Neuronal stem cell (in vitro differentiated cells): ENCODE results near the gene KIF3B.

ENCODE experiments used
- DNase-seq: peaks from one replicate; pipeline ENCODE4 v3.0.0-alpha.2; 2013; ENCODE audit warnings: low spot score
- H2AFZ ChIP-seq: one replicate; pipeline ENCODE4 v1.6.1; 2013; ENCODE audit warnings: mild to moderate bottlenecking, low read length, inconsistent platforms
- H2AK5ac ChIP-seq: 2 replicates; pipeline ENCODE4 v1.6.1; 2013; ENCODE audit warnings: low read depth, mild to moderate bottlenecking, inconsistent platforms, low read length, moderate library complexity, mixed read lengths
- H2BK120ac ChIP-seq: 2 replicates; pipeline ENCODE4 v1.6.1; 2013; ENCODE audit warnings: low read depth, mild to moderate bottlenecking, inconsistent platforms, low read length, moderate library complexity, mixed read lengths
- H2BK12ac ChIP-seq: one replicate; pipeline ENCODE4 v1.6.1; 2013; ENCODE audit warnings: low read length, inconsistent platforms
- H2BK15ac ChIP-seq: 2 replicates; pipeline ENCODE4 v1.6.1; 2013; ENCODE audit warnings: mild to moderate bottlenecking, low read length, inconsistent platforms, mixed read lengths
- H2BK5ac ChIP-seq: one replicate; pipeline ENCODE4 v1.6.1; 2013; ENCODE audit warnings: inconsistent platforms, mild to moderate bottlenecking, low read length, moderate library complexity
- H3K14ac ChIP-seq: one replicate; pipeline ENCODE4 v1.6.1; 2013; ENCODE audit warnings: low read length, inconsistent platforms
- H3K18ac ChIP-seq: 2 replicates; pipeline ENCODE4 v1.6.1; 2013; ENCODE audit warnings: low read length, inconsistent platforms
- H3K23ac ChIP-seq: 2 replicates; pipeline ENCODE4 v1.6.1; 2013; ENCODE audit warnings: low read depth, mild to moderate bottlenecking, mixed read lengths, low read length, inconsistent platforms; ENCODE audit not compliant: poor library complexity
- H3K27ac ChIP-seq: replicated peaks from 3 replicates; pipeline ENCODE4 v1.5.1; 2013; ENCODE audit warnings: low read length, inconsistent platforms
- H3K27me3 ChIP-seq, 3 experiments: 2 replicates each; pipeline ENCODE4 v1.6.1; 2013; ENCODE audit warnings: low read length in 3 of 3, mild to moderate bottlenecking in 2 of 3, inconsistent platforms in 1 of 3, low read depth in 1 of 3, mixed read lengths in 1 of 3, moderate library complexity in 1 of 3; ENCODE audit not compliant: control insufficient read depth in 3 of 3, insufficient read depth in 3 of 3
- H3K36me3 ChIP-seq, 2 donors: replicated peaks in 1 of 2; 2 replicates each; pipeline ENCODE4 v1.6.1; 2013; ENCODE audit warnings: low read length in 2 of 2; ENCODE audit not compliant: control insufficient read depth in 2 of 2, insufficient read depth in 2 of 2
- H3K4ac ChIP-seq: 2 replicates; pipeline ENCODE4 v1.6.1; 2013; ENCODE audit warnings: inconsistent platforms, mild to moderate bottlenecking, low read length, moderate library complexity
- H3K4me1 ChIP-seq, 2 donors: 1 replicate in 1 of 2; 2 replicates in 1 of 2; pipeline ENCODE4 v1.6.1; 2013; ENCODE audit warnings: low read length in 2 of 2, low read depth in 1 of 2; ENCODE audit not compliant: control insufficient read depth in 2 of 2, insufficient read depth in 1 of 2
- H3K4me2 ChIP-seq: one replicate; pipeline ENCODE4 v1.6.1; 2013; ENCODE audit warnings: mild to moderate bottlenecking, low read length, inconsistent platforms; ENCODE audit not compliant: insufficient read depth, poor library complexity, severe bottlenecking
- H3K4me3 ChIP-seq, 2 donors: 2 replicates each; pipeline ENCODE4 v1.5.1; 2013; ENCODE audit warnings: low read length in 2 of 2, mild to moderate bottlenecking in 2 of 2, inconsistent platforms in 1 of 2, moderate library complexity in 1 of 2
- H3K79me1 ChIP-seq: one replicate; pipeline ENCODE4 v1.6.1; 2013; ENCODE audit warnings: low read depth, mild to moderate bottlenecking, inconsistent platforms, low read length, moderate library complexity
- H3K9ac ChIP-seq: one replicate; pipeline ENCODE4 v1.6.1; 2013; ENCODE audit warnings: mild to moderate bottlenecking, low read depth, low read length, inconsistent platforms; ENCODE audit not compliant: poor library complexity
- H3K9me3 ChIP-seq, 2 donors: replicated peaks in 1 of 2; 2 replicates each; pipeline versions ENCODE3 to v1.6.1; 2013; ENCODE audit warnings: low read length in 2 of 2, mild to moderate bottlenecking in 2 of 2, inconsistent platforms in 1 of 2, low read depth in 1 of 2, mixed read lengths in 1 of 2, moderate library complexity in 1 of 2; ENCODE audit not compliant: control insufficient read depth in 2 of 2, insufficient read depth in 1 of 2
- H4K8ac ChIP-seq: one replicate; pipeline ENCODE4 v1.6.1; 2013; ENCODE audit warnings: low read depth, mild to moderate bottlenecking, inconsistent platforms, low read length, moderate library complexity
- H4K91ac ChIP-seq: one replicate; pipeline ENCODE4 v1.6.1; 2013; ENCODE audit warnings: low read length, low read depth, mild to moderate bottlenecking, inconsistent platforms; ENCODE audit not compliant: poor library complexity
- WGBS, 2 donors: extraction: QIAGEN DNeasy Blood & Tissue Kit; methylation state at CpG; one replicate each; pipeline ENCODE4 v1.1.7; 2013; ENCODE audit warnings: missing lambda C conversion rate in 2 of 2, mixed read lengths in 1 of 2; ENCODE audit not compliant: insufficient read length in 2 of 2, insufficient replicate concordance in 1 of 2; ENCODE audit errors: extremely low coverage in 2 of 2; 5-methylcytosine and 5-hydroxymethylcytosine counted together

Gene KIF3B

DNA sequence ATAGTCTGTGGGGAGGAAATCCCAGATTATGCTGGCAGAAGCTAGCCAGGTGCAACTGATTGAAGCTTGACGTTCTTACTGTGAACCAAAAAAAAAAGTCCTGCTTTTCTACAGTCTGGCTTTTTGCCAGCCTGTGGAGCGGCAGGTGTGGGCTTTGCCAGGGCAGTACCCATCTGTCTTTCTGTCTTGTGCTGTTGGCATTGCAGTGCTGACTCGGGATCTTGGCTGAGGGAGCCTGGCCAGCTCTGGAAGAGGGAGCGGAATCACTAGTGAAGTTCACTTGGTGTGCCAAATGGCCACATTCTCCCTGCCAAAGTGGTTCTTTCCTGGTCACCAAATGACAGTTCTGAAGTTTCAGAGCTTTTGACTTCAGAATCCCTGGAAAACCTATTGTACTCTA lies 5.0 kb downstream of the KIF3B start:
- Histone ChIP-seq H3K9ac (no peak overlapping the region), H2BK12ac (no peak overlapping the region), H2AFZ (no peak overlapping the region), H3K23ac (no peak overlapping the region), H3K18ac (no peak overlapping the region), H3K27ac (no peak overlapping the region), H3K36me3 (peaks cover 3 to 12% of the 10 kb centered on the region in 2 donors), H2AK5ac (no peak overlapping the region), H3K9me3 (no peaks in the 10 kb centered on the region), H3K4me2 (no peak overlapping the region), H2BK5ac (no peak overlapping the region), H2BK120ac (no peak overlapping the region), H4K91ac (no peak overlapping the region), H2BK15ac (no peak overlapping the region), H3K4me3 (no peak overlapping the region), H3K27me3 (no peaks in the 10 kb centered on the region), H3K79me1 (peaks cover 3% of the 10 kb centered on the region), H3K4ac (no peak overlapping the region), H4K8ac (no peak overlapping the region), H3K4me1 (peaks cover 3 to 4% of the 10 kb centered on the region in 2 donors), H3K14ac (no peak overlapping the region)
- no peak for DNase-seq
- no CpG with 5 or more reads among the region's 4 CpGs for WGBS, 2 donors

DNA sequence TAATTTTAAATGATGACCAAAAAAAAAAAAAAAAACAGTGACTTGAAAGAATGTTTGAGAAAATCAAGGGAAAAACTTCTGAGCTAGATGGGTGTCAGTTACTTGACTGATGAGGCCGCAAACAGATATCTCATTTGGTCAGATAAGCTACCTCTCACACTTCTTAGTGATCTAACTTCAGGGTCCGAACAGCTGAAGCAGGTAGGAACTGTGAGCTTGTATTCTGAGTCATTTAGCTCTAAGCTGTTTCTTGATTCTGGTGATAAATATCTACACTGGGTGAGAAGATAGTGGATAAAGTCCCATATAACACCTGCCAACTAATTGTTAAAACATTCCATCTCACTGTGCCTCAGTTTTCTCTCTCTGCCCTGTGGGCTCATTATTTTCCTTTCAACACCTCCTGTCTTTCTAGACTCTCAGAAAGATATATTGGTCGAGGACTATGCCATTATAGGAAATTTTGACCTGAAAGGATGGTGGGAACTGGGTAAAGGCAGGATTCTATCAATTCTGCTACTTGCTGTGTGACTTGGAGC lies 7.7 kb downstream of the KIF3B start:
- no peak overlapping the region for H3K4me3 ChIP-seq
- no peak overlapping the region for H3K27ac ChIP-seq
- H2BK5ac ChIP-seq = no peak overlapping the region
- H3K4me2 ChIP-seq = no peak overlapping the region
- no peak overlapping the region for H4K91ac ChIP-seq
- H3K4ac ChIP-seq = no peak overlapping the region
- no peak overlapping the region for H2BK12ac ChIP-seq
- no peak overlapping the region for H3K9ac ChIP-seq
- H3K9me3 ChIP-seq = no peaks in the 10 kb centered on the region
- no peak overlapping the region for H3K18ac ChIP-seq
- H3K23ac ChIP-seq = no peak overlapping the region
- H3K79me1 ChIP-seq = no peaks in the 10 kb centered on the region
- H2BK15ac ChIP-seq = no peak overlapping the region
- WGBS, 2 donors = no CpG with 5 or more reads among the region's 3 CpGs
- DNase-seq = no peak
- H4K8ac ChIP-seq = no peak overlapping the region
- H3K27me3 ChIP-seq = no peaks in the 10 kb centered on the region
- H3K14ac ChIP-seq = no peak overlapping the region
- no peak overlapping the region for H2AFZ ChIP-seq
- no peak overlapping the region for H2AK5ac ChIP-seq
- H3K36me3 ChIP-seq = peaks cover 3 to 12% of the 10 kb centered on the region in 2 donors
- H2BK120ac ChIP-seq = no peak overlapping the region
- no peaks in the 10 kb centered on the region for H3K4me1 ChIP-seq

DNA sequence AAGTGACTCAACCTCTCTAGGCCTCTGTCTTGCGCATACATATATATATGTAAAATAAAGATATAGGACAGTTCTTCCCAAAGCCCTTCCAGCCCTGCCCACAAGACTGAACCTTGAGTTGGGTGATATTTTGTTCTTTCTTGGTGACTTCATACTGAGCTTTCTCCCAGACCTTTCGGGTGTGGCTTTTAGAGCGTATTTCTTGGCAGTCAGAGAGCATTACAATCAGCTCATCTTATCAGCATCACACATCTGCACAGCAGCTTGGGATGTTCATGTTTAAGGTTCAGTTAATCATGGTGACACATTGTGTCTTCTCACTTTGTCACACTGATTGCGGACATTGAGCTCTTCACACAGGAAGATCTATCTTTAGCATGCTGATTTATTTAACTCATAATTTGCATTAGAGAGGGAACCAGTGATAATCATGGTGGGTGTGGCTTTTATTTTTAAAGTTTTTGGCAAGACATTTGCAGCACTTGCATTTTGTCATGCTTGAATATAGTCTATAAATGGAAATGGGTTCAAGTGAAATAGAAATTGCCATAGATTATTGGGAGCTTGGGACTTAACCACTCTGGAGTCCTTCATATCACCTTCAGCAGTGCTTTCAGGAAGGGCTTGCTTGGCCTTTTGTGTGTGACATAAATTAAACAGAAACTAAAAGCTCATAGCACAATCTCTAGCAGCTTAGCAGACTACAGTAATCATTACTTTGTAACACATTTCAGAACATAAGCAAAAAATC lies 8.3 kb downstream of the KIF3B start:
- H3K9me3 ChIP-seq = no peaks in the 10 kb centered on the region
- H4K91ac ChIP-seq = no peak overlapping the region
- peaks cover 3 to 10% of the 10 kb centered on the region in 2 donors for H3K36me3 ChIP-seq
- H2BK12ac ChIP-seq = no peak overlapping the region
- H2BK5ac ChIP-seq = no peak overlapping the region
- H3K79me1 ChIP-seq = no peaks in the 10 kb centered on the region
- H3K23ac ChIP-seq = no peak overlapping the region
- DNase-seq = no peak
- no peak overlapping the region for H2AK5ac ChIP-seq
- no peak overlapping the region for H3K4me2 ChIP-seq
- no peak overlapping the region for H3K14ac ChIP-seq
- no peaks in the 10 kb centered on the region for H3K4me1 ChIP-seq
- H3K18ac ChIP-seq = no peak overlapping the region
- no peaks in the 10 kb centered on the region for H3K27me3 ChIP-seq
- no peak overlapping the region for H2AFZ ChIP-seq
- H3K9ac ChIP-seq = no peak overlapping the region
- no peak overlapping the region for H3K4ac ChIP-seq
- no peak overlapping the region for H4K8ac ChIP-seq
- no peak overlapping the region for H3K27ac ChIP-seq
- no peak overlapping the region for H2BK15ac ChIP-seq
- H2BK120ac ChIP-seq = no peak overlapping the region
- H3K4me3 ChIP-seq = no peak overlapping the region
- WGBS, 2 donors = no CpG with 5 or more reads among the region's 4 CpGs

DNA sequence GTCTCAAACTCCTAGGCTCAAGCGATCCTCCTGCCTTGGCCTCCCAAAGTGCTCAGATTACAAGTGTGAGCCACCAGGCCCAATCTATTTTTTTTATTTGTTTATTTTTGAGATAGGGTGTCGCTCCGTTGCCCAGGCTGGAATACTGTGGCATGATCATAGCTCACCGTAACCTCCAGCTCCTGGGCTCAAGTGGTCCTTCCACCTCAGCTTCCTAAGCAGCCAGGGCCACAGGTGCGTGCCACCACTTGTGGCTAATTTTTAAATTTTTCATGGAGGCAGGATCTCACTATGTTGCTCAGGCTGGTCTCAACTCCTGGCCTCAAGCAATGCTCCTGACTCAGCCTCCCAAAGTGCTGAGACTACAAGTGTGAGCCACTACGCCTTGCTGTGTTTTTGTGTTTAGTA lies 9.8 kb downstream of the KIF3B start:
- Histone ChIP-seq H2BK120ac (no peak overlapping the region), H3K9ac (no peak overlapping the region), H3K36me3 (peaks cover 1 to 5% of the 10 kb centered on the region in 2 donors), H3K27me3 (no peaks in the 10 kb centered on the region), H3K18ac (no peak overlapping the region), H2AFZ (no peak overlapping the region), H3K9me3 (no peaks in the 10 kb centered on the region), H2BK12ac (no peak overlapping the region), H3K27ac (no peak overlapping the region), H4K91ac (no peak overlapping the region), H2BK5ac (no peak overlapping the region), H2BK15ac (no peak overlapping the region), H3K23ac (no peak overlapping the region), H3K4me3 (no peak overlapping the region), H3K4me1 (no peaks in the 10 kb centered on the region), H3K4ac (no peak overlapping the region), H3K14ac (no peak overlapping the region), H3K79me1 (no peaks in the 10 kb centered on the region), H3K4me2 (no peak overlapping the region), H4K8ac (no peak overlapping the region), H2AK5ac (no peak overlapping the region)
- DNase-seq = no peak
- no CpG with 5 or more reads among the region's 6 CpGs for WGBS, 2 donors
